H1 (cell line): Measurements from ENCODE around the gene DARS1. TPM values are rescaled to one million over a fixed set of nuclear protein-coding genes. Genes with fewer than 3 reads are reported as not detected.
A peak's percentile ranks its signal among the peaks of the same experiment; 100 is the strongest.

Experiments
- BRCA1 ChIP-seq: IDR thresholded peaks from 2 replicates; pipeline ENCODE4 v1.6.1; 2012; ENCODE audit warnings: low read depth, low read length, improper control_type of control experiment
- HDAC6 ChIP-seq: IDR thresholded peaks from one replicate; pipeline ENCODE4 v1.7.1; 2012; ENCODE audit warnings: low read depth, mild to moderate bottlenecking, inconsistent platforms, low read length, moderate library complexity
- RFX5 ChIP-seq: IDR thresholded peaks from 2 replicates; pipeline ENCODE4 v1.6.1; 2011; ENCODE audit warnings: low read depth, low read length, improper control_type of control experiment, borderline replicate concordance
- SAP30 ChIP-seq: fragments of 300-600 bp; sonication (generic); IDR thresholded peaks from 2 replicates; pipeline ENCODE4 v1.7.1; 2012; ENCODE audit warnings: low read length, moderate library complexity, mild to moderate bottlenecking, inconsistent platforms; ENCODE audit not compliant: insufficient read depth, insufficient replicate concordance
- SRF ChIP-seq: IDR thresholded peaks from 2 replicates; pipeline ENCODE4 v1.6.1; 2011; ENCODE audit warnings: mild to moderate bottlenecking, low read depth, low read length, moderate library complexity
- TCF12 ChIP-seq: IDR thresholded peaks from 2 replicates; pipeline ENCODE4 v1.6.1; 2011; ENCODE audit warnings: low read depth, mild to moderate bottlenecking, low read length
- ZNF274 ChIP-seq: IDR thresholded peaks from 2 replicates; pipeline ENCODE4 v1.7.0; 2012; ENCODE audit warnings: low read length, borderline replicate concordance; ENCODE audit errors: extremely low read depth
- polyA plus RNA-seq, 7 experiments: library from polyadenylated mRNA; depleted of rRNA in 3 of 7; stranded (reverse) in 5 of 7; unstranded in 2 of 7; fragments of >200 nt in 5 of 7; fragments of 200-250 nt in 2 of 7; gene quantifications; 1 replicate in 5 of 7; 2 replicates in 1 of 7; 4 replicates in 1 of 7; pipeline versions ENCODE4 v1.2.1 to v1.2.3, GENCODE V29; 2011 to 2013; ENCODE audit warnings: missing spikeins in 2 of 7, mixed read lengths in 2 of 7
- total RNA-seq: library from RNA; stranded (reverse); fragmentation: NEBNext Ultra II Directional; extraction: Animal tissue kit (Norgen Biotek cat#: 25700); gene quantifications from 2 replicates; pipeline ENCODE4 v1.2.1, GENCODE V29; 2021
- TF ChIP-seq, protein P1 (sequence below): IDR thresholded peaks from 2 replicates; pipeline ENCODE4 v1.6.1; 2012; ENCODE audit warnings: low read length, inconsistent platforms
- TF ChIP-seq, protein P2 (sequence below): fragments of 300-600 bp; sonication (generic); IDR thresholded peaks from 2 replicates; pipeline ENCODE4 v1.7.1; 2012; ENCODE audit warnings: low read length, moderate library complexity, mild to moderate bottlenecking, inconsistent platforms; ENCODE audit not compliant: insufficient replicate concordance

DARS1 gene
- total and polyA plus RNA-seq, 2 of the 8 experiments (the other 6 are each of a cell fraction or from before 2014, with no cell fraction given) = 61.7 to 85.9 TPM

DNA sequence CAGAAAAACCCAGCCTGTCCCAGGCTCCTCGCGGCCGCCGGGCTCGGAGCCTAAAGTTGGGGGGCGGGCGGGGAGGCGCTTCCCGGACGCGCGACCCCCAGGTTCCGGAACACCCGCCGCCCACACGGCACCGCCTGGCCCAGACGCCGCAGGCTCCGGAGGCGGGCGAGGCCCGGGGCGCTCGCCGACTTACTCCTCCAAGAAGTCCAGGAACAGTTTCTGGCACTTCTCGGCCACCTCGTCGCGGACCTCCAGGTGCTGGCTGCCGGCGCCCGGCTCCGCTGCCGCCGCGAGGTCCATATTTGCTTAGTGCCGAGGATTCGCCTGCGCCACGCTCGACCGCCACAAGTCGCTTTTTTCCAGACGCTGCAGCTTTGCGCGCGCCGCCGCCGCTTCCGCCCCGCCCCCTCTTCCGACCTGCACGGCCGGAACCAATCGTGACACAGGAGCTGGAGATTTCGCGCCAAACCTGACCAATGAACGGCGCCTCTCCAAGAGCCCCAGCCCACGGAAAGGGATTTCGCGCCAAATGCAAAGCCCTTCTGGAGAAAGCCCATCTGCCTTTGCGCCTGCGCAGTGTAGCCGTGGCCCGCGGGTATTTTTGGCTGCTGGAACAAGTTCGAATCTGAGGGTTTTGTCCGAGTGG, 109.2 kb downstream of the DARS1 start, which contains the start of gene MCM6 (continued):
- TF ChIP-seq, protein P1, sequence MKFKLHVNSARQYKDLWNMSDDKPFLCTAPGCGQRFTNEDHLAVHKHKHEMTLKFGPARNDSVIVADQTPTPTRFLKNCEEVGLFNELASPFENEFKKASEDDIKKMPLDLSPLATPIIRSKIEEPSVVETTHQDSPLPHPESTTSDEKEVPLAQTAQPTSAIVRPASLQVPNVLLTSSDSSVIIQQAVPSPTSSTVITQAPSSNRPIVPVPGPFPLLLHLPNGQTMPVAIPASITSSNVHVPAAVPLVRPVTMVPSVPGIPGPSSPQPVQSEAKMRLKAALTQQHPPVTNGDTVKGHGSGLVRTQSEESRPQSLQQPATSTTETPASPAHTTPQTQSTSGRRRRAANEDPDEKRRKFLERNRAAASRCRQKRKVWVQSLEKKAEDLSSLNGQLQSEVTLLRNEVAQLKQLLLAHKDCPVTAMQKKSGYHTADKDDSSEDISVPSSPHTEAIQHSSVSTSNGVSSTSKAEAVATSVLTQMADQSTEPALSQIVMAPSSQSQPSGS = no peak
- TF ChIP-seq BRCA1 (no peak), HDAC6 (no peak), RFX5 (no peak), SAP30 (no peak), ZNF274 (no peak), SRF (peak; percentile 23; the same call in 1 of the 2 replicates), TCF12 (no peak)
- TF ChIP-seq, protein P2, sequence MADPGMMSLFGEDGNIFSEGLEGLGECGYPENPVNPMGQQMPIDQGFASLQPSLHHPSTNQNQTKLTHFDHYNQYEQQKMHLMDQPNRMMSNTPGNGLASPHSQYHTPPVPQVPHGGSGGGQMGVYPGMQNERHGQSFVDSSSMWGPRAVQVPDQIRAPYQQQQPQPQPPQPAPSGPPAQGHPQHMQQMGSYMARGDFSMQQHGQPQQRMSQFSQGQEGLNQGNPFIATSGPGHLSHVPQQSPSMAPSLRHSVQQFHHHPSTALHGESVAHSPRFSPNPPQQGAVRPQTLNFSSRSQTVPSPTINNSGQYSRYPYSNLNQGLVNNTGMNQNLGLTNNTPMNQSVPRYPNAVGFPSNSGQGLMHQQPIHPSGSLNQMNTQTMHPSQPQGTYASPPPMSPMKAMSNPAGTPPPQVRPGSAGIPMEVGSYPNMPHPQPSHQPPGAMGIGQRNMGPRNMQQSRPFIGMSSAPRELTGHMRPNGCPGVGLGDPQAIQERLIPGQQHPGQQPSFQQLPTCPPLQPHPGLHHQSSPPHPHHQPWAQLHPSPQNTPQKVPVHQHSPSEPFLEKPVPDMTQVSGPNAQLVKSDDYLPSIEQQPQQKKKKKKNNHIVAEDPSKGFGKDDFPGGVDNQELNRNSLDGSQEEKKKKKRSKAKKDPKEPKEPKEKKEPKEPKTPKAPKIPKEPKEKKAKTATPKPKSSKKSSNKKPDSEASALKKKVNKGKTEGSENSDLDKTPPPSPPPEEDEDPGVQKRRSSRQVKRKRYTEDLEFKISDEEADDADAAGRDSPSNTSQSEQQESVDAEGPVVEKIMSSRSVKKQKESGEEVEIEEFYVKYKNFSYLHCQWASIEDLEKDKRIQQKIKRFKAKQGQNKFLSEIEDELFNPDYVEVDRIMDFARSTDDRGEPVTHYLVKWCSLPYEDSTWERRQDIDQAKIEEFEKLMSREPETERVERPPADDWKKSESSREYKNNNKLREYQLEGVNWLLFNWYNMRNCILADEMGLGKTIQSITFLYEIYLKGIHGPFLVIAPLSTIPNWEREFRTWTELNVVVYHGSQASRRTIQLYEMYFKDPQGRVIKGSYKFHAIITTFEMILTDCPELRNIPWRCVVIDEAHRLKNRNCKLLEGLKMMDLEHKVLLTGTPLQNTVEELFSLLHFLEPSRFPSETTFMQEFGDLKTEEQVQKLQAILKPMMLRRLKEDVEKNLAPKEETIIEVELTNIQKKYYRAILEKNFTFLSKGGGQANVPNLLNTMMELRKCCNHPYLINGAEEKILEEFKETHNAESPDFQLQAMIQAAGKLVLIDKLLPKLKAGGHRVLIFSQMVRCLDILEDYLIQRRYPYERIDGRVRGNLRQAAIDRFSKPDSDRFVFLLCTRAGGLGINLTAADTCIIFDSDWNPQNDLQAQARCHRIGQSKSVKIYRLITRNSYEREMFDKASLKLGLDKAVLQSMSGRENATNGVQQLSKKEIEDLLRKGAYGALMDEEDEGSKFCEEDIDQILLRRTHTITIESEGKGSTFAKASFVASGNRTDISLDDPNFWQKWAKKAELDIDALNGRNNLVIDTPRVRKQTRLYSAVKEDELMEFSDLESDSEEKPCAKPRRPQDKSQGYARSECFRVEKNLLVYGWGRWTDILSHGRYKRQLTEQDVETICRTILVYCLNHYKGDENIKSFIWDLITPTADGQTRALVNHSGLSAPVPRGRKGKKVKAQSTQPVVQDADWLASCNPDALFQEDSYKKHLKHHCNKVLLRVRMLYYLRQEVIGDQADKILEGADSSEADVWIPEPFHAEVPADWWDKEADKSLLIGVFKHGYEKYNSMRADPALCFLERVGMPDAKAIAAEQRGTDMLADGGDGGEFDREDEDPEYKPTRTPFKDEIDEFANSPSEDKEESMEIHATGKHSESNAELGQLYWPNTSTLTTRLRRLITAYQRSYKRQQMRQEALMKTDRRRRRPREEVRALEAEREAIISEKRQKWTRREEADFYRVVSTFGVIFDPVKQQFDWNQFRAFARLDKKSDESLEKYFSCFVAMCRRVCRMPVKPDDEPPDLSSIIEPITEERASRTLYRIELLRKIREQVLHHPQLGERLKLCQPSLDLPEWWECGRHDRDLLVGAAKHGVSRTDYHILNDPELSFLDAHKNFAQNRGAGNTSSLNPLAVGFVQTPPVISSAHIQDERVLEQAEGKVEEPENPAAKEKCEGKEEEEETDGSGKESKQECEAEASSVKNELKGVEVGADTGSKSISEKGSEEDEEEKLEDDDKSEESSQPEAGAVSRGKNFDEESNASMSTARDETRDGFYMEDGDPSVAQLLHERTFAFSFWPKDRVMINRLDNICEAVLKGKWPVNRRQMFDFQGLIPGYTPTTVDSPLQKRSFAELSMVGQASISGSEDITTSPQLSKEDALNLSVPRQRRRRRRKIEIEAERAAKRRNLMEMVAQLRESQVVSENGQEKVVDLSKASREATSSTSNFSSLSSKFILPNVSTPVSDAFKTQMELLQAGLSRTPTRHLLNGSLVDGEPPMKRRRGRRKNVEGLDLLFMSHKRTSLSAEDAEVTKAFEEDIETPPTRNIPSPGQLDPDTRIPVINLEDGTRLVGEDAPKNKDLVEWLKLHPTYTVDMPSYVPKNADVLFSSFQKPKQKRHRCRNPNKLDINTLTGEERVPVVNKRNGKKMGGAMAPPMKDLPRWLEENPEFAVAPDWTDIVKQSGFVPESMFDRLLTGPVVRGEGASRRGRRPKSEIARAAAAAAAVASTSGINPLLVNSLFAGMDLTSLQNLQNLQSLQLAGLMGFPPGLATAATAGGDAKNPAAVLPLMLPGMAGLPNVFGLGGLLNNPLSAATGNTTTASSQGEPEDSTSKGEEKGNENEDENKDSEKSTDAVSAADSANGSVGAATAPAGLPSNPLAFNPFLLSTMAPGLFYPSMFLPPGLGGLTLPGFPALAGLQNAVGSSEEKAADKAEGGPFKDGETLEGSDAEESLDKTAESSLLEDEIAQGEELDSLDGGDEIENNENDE = no peak
